Thyroid gland (tissue), 4 donors: Measurements from ENCODE around the gene ZNF644. TPM values are rescaled to one million over a fixed set of nuclear protein-coding genes. Genes with fewer than 3 reads are reported as not detected.

Source experiments
- DNase-seq, 2 donors: peaks; one replicate each; pipeline ENCODE4 v3.0.0-alpha.2; 2019
- H3K27ac ChIP-seq, 3 donors: fragments of 200-600 bp; sonication (generic); 1 replicate in 2 of 3; 2 replicates in 1 of 3; pipeline ENCODE4 v1.5.1; 2016 to 2019; ENCODE audit warnings: mild to moderate bottlenecking in 1 of 3, moderate library complexity in 1 of 3
- H3K27me3 ChIP-seq: fragments of 200-600 bp; sonication (generic); one replicate; pipeline ENCODE4 v1.5.1; 2019
- H3K36me3 ChIP-seq, 2 donors: fragments of 200-600 bp; sonication (generic); one replicate each; pipeline ENCODE4 v1.5.1; 2016 to 2019
- H3K4me1 ChIP-seq, 2 donors: fragments of 200-600 bp; sonication (generic); one replicate each; pipeline ENCODE4 v1.5.1; 2017 to 2019
- H3K4me3 ChIP-seq, 3 donors: fragments of 200-600 bp; sonication (generic); replicated peaks in 1 of 3; 1 replicate in 2 of 3; 2 replicates in 1 of 3; pipeline ENCODE4 v1.5.1; 2016; ENCODE audit warnings: mild to moderate bottlenecking in 1 of 3
- H3K9me3 ChIP-seq: fragments of 200-600 bp; sonication (generic); one replicate; pipeline ENCODE4 v1.5.1; 2017
- CTCF ChIP-seq, 6 experiments: fragments of 200-600 bp in 3 of 6; fragments of 450-650 bp in 3 of 6; sonication (generic) in 3 of 6; IDR thresholded peaks; one replicate each; pipeline ENCODE4 v1.5.1; 2016 to 2019; ENCODE audit warnings: antibody characterized with exemption in 6 of 6, mild to moderate bottlenecking in 2 of 6, inconsistent platforms in 1 of 6, moderate library complexity in 1 of 6
- POLR2A ChIP-seq, 2 donors: fragments of 450-650 bp; IDR thresholded peaks; one replicate each; pipeline ENCODE4 v1.6.1; 2017; ENCODE audit warnings: antibody characterized with exemption in 2 of 2, mild to moderate bottlenecking in 2 of 2, moderate library complexity in 1 of 2
- WGBS, 2 donors: methylation state at CpG; one replicate each; pipeline ENCODE4 v1.1.5; 2017; 5-methylcytosine and 5-hydroxymethylcytosine counted together
- intact Hi-C: fragments of 100-400 bp; cut with DNase I; formaldehyde crosslinking; loops from one replicate; pipeline ENCODE4 v1.15.1; 2023
- total RNA-seq, 4 donors: library from RNA; depleted of rRNA; stranded (reverse); fragments of >200 nt; gene quantifications; one replicate each; pipeline ENCODE4 v1.2.3, GENCODE V29; 2016

ZNF644 gene
- total RNA-seq, 4 donors from 2014 or later = 70.2 to 105 (median 82.4) TPM

GRCh38 chr1:91032349-91032748 lies 10.5 kb upstream of the ZNF644 start:
- TF ChIP-seq CTCF (IDR thresholded peaks at IDR 0.05) (no peak), POLR2A (IDR thresholded peaks at IDR 0.05) (no peak)

GRCh38 chr1:91031081-91031480 lies 9.2 kb upstream of the ZNF644 start:
- Histone ChIP-seq H3K27me3 (no peaks in the 10 kb centered on the region), H3K4me3 (no peak overlapping the region), H3K9me3 (no peaks in the 10 kb centered on the region), H3K4me1 (no peaks in the 10 kb centered on the region), H3K27ac (no peak overlapping the region), H3K36me3 (no peaks in the 10 kb centered on the region)
- intact Hi-C loops = no loop called here
- DNase-seq = no peak
- 89 to 94% methylated on average over 1 of the region's 1 CpG for WGBS, 2 donors
- no peak for TF ChIP-seq POLR2A (IDR thresholded peaks at IDR 0.05)
- TF ChIP-seq CTCF (IDR thresholded peaks at IDR 0.05) = no peak

More at GRCh38 chr1:91032349-91032748, 10.5 kb upstream of the ZNF644 start:
- intact Hi-C loops = no loop called here
- H3K4me1 ChIP-seq = no peaks in the 10 kb centered on the region
- no peaks in the 10 kb centered on the region for H3K36me3 ChIP-seq
- no peaks in the 10 kb centered on the region for H3K27me3 ChIP-seq
- H3K9me3 ChIP-seq = no peaks in the 10 kb centered on the region
- DNase-seq = no peak
- no peak overlapping the region for H3K4me3 ChIP-seq
- no peak overlapping the region for H3K27ac ChIP-seq

DNA sequence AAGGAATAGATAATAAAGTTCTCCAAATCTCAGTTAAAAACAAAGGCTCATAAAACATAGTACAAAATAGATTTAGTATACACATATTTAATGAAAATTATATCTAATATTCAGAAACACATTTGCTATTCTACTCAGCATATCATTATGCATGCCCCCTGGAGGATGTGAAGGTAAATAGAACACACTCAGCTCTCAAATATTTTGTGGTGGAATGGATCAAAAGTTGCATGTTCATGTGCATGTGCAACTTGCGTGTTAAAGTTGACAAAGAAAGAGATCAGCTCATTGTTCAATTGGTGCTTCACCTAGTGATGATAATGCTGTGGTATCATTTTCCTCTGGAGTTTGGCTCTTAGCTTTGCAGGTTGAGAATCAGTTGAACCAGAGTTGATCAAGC lies 4.9 kb upstream of the ZNF644 start:
- no peak for DNase-seq
- Histone ChIP-seq H3K27me3 (no peaks in the 10 kb centered on the region), H3K4me3 (no peak overlapping the region), H3K27ac (no peak overlapping the region), H3K36me3 (no peaks in the 10 kb centered on the region), H3K4me1 (peaks cover 4 to 6% of the 10 kb centered on the region in 2 donors), H3K9me3 (no peaks in the 10 kb centered on the region)
- 88 to 100% methylated on average over 1 of the region's 1 CpG for WGBS, 2 donors
- TF ChIP-seq CTCF (IDR thresholded peaks at IDR 0.05) (peak in 2 of 6 experiments; percentile 13 to 26), POLR2A (IDR thresholded peaks at IDR 0.05) (no peak)
- intact Hi-C loops = no loop called here

GRCh38 chr1:91026320-91026719 lies 4.5 kb upstream of the ZNF644 start:
- no peak for TF ChIP-seq CTCF (IDR thresholded peaks at IDR 0.05)
- TF ChIP-seq POLR2A (IDR thresholded peaks at IDR 0.05) = no peak
- WGBS, 2 donors = 85 to 87% methylated on average over 4 of the region's 4 CpGs
- Histone ChIP-seq H3K27ac (no peak overlapping the region), H3K4me1 (peaks cover 4 to 6% of the 10 kb centered on the region in 2 donors), H3K27me3 (no peaks in the 10 kb centered on the region), H3K36me3 (no peaks in the 10 kb centered on the region), H3K9me3 (no peaks in the 10 kb centered on the region), H3K4me3 (no peak overlapping the region)
- intact Hi-C loops = no loop called here
- DNase-seq = no peak

DNA sequence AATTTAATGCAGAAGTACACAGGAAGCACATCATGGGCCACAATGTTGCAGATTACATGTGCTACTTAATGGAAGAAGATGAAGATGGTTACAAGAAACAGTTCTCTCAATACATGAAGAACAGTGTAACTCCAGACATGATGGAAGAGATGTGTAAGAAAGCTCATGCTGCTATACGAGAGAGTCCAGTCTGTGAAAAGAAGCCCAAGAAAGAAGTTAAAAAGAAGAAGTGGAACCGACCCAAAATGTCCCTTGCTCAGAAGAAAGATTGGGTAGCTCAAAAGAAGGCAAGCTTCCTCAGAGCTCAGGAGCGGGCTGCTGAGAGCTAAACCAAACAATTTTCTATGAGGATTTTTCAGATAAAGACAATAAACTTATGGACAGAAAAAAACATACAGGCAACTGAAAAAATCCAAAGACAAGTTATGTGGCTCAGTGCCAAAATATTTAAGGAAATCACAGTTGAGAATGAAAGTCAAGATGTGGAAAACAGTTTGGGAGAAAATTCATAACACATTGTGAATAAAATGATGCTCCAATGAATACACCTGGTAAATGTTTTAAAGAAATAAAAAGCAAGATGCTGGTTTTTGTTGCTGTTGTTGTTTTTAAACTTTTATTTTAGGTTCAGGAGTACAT lies 2.8 kb upstream of the ZNF644 start:
- WGBS, 2 donors = 75 to 85% methylated on average over 3 of the region's 3 CpGs
- TF ChIP-seq POLR2A (IDR thresholded peaks at IDR 0.05) = no peak
- no peak for TF ChIP-seq CTCF (IDR thresholded peaks at IDR 0.05)
- no peaks in the 10 kb centered on the region for H3K36me3 ChIP-seq
- no peaks in the 10 kb centered on the region for H3K9me3 ChIP-seq
- no peak overlapping the region for H3K4me3 ChIP-seq
- no peak for DNase-seq
- no peaks in the 10 kb centered on the region for H3K27me3 ChIP-seq
- no peak overlapping the region for H3K27ac ChIP-seq
- intact Hi-C loops = no loop called here
- H3K4me1 ChIP-seq = peaks cover 10 to 14% of the 10 kb centered on the region in 2 donors
